Ascending aorta (tissue), 2 donors: Measurements from ENCODE around the gene DGKD. TPM values are rescaled to one million over a fixed set of nuclear protein-coding genes. Genes with fewer than 3 reads are reported as not detected.

ENCODE experiments used
- DNase-seq, 2 donors: peaks; one replicate each; pipeline ENCODE4 v3.0.0-alpha.2; 2019; ENCODE audit warnings: low spot score in 2 of 2
- H3K27ac ChIP-seq, 2 donors: fragments of 200-600 bp; sonication (generic); one replicate each; pipeline ENCODE4 v1.5.1; 2016 to 2017; ENCODE audit warnings: mild to moderate bottlenecking in 1 of 2
- H3K27me3 ChIP-seq: fragments of 200-600 bp; sonication (generic); one replicate; pipeline ENCODE4 v1.5.1; 2017
- H3K36me3 ChIP-seq, 2 donors: fragments of 200-600 bp; sonication (generic); one replicate each; pipeline ENCODE4 v1.5.1; 2016
- H3K4me1 ChIP-seq, 2 donors: fragments of 200-600 bp; sonication (generic); one replicate each; pipeline ENCODE4 v1.5.1; 2016 to 2017; ENCODE audit warnings: mild to moderate bottlenecking in 1 of 2
- H3K4me3 ChIP-seq, 2 donors: fragments of 200-600 bp; sonication (generic); one replicate each; pipeline ENCODE4 v1.5.1; 2016 to 2017; ENCODE audit warnings: mild to moderate bottlenecking in 1 of 2
- H3K9me3 ChIP-seq, 2 donors: fragments of 200-600 bp; sonication (generic); one replicate each; pipeline ENCODE4 v1.5.1; 2016
- intact Hi-C: fragments of 100-400 bp; cut with DNase I; formaldehyde crosslinking; loops from one replicate; pipeline ENCODE4 v1.15.1; 2023
- total RNA-seq: library from RNA; depleted of rRNA; stranded (reverse); fragments of >200 nt; gene quantifications from one replicate; pipeline ENCODE4 v1.1.0, GENCODE V29; 2016
- TF ChIP-seq, protein P1 (sequence below), 3 experiments: fragments of 200-600 bp in 2 of 3; fragments of 450-650 bp in 1 of 3; sonication (generic) in 2 of 3; IDR thresholded peaks; one replicate each; pipeline ENCODE4 v1.5.1; 2016 to 2019; ENCODE audit warnings: antibody characterized with exemption in 3 of 3, mild to moderate bottlenecking in 1 of 3, moderate library complexity in 1 of 3

The DGKD gene
- total RNA-seq, 1 donor from 2014 or later = 28.3 TPM

DNA sequence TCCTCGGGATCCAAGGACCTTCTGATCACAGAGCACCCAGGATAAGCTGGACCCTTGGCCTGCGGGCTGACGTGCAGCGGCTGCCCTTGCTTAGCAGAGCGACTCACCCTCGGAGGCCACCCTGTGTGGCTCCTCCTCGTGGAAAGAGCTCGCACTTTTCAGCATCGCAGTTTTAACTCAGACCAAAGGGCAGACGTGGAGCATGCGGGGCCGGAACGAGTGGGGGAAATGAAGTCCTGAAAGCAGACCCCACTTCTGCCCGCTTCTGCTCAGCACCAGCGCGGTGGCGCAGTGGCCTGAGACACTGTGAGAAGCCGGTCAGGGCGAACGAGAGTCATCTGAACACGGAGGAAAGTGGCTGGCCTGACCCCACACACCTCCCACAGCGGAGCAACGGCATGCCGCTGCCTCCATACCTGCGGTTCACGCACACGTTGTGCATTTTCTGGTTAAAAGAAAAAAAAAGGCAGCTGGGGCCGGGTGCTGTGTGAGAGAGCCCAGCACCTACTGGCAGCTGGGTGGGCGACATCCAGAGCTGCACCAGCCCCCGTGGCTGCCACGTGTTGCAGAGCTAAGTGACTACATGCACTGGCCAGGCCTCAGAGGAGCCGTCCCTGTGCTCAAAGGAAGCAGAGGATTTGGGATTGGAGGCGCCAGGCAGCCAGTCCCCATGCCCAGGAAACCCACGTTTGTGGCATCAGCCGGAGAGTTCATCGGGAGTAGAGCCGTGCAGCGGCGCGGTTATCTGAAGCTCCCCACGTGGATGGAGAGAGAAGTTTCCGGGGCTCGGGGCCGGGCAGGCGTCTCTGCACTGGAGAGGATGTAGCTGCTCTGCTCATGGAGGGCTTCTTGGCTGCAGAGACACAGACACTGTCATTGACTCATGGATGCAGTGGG is 122.6 kb downstream of the DGKD start:
- Histone ChIP-seq H3K4me3 (no peak overlapping the region), H3K27me3 (no peaks in the 10 kb centered on the region), H3K9me3 (no peaks in the 10 kb centered on the region), H3K4me1 (peaks cover 0 to 23% of the 10 kb centered on the region in 2 donors), H3K27ac (no peak overlapping the region), H3K36me3 (peaks cover 36 to 52% of the 10 kb centered on the region in 2 donors)
- TF ChIP-seq, protein P1, sequence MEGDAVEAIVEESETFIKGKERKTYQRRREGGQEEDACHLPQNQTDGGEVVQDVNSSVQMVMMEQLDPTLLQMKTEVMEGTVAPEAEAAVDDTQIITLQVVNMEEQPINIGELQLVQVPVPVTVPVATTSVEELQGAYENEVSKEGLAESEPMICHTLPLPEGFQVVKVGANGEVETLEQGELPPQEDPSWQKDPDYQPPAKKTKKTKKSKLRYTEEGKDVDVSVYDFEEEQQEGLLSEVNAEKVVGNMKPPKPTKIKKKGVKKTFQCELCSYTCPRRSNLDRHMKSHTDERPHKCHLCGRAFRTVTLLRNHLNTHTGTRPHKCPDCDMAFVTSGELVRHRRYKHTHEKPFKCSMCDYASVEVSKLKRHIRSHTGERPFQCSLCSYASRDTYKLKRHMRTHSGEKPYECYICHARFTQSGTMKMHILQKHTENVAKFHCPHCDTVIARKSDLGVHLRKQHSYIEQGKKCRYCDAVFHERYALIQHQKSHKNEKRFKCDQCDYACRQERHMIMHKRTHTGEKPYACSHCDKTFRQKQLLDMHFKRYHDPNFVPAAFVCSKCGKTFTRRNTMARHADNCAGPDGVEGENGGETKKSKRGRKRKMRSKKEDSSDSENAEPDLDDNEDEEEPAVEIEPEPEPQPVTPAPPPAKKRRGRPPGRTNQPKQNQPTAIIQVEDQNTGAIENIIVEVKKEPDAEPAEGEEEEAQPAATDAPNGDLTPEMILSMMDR (IDR thresholded peaks at IDR 0.05) = no peak
- intact Hi-C loops = no loop called here
- DNase-seq = no peak

DNA sequence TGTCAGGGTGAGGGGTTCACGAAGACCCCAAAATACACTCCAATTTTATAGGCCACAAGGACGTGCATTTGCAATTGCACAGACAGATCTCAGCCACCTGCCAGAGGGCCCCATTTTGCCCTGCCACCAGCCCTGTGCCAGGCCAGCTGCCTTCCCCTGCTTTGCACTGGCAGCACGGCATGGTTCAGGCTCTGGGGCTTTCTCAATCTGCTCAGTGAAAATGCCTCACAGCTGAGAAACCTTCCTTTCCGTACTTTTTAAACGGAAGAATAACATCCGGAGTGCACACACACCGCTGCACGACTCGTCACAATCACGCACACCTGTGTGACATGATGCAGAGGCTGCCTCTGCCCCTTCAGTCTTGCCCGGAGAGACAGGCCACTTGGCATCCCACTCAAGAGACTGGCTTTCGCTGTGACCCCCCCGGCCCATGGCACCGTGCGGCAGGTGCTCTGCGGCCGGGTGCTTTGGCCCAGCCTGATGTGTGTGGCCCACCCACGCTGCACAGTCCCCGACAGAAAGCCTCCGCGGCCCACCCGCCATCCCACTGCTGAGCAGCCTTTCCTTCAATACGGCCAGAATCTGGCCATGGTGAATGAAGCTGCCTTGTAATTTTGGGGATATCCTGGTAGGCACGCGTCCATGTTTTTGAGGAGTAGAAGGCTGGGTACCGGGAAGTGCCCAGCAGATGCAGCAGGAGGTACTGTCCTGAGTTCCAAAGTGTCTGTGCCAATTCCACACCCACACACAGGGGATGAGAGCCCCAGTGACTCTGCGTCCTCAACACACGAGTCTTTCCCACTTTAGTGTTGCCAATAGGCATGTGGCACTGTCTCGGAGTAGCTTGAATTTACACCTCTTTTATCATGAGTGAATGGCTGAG is 123.5 kb downstream of the DGKD start:
- Histone ChIP-seq H3K4me3 (no peak overlapping the region), H3K9me3 (no peaks in the 10 kb centered on the region), H3K27me3 (no peaks in the 10 kb centered on the region), H3K36me3 (peaks cover 31 to 43% of the 10 kb centered on the region in 2 donors), H3K27ac (no peak overlapping the region), H3K4me1 (peaks cover 0 to 27% of the 10 kb centered on the region in 2 donors)
- intact Hi-C loops = no loop called here
- TF ChIP-seq, protein P1 (IDR thresholded peaks at IDR 0.05) = no peak
- DNase-seq = no peak

DNA sequence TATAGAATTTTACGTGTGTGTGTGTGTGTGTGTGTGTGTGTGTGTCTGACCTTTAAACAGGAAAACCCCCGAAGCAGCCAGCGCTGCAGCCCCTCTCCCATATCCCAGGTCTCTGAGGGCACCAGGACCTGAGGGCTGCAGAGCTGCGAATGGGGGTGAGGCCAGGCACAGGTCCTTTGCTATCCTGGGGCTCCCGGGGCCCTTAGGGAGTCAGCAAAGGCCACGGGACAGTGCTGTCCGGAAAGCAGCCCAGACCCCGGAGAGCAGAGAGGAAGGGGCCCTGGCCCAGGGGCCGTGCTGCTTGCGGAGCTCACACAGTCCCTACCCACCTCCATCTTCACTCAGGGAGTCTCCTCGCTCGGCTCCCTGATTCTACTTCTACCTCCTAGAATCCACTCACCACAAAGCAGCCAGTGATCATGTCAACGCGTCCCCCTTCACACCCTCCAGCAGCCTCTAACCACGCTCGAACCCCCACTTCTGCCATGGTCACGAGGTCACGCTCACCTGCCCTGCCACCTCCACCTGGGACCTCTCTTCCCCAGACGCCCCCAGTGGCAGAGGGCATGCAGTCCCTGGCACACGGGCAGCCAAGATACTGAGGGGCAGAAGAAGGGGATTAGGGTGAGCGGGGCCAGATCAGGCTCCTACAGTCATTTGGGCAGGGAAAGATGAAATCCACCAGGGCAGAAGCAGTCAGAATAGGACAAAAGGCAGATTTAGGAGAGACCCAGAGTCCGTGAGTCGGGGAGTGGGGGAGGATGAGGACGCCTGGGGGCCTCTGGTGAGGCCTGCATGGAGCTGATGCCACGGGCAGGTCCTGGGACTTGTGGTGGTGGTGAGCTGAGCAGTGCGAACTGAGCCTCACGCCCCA is 125.6 kb downstream of the DGKD start:
- intact Hi-C loops = loop anchor here (10.0 kb wide), 1 partner anchor 65 kb away; no protein-coding TSS in a partner anchor
- peaks cover 31 to 52% of the 10 kb centered on the region in 2 donors for H3K36me3 ChIP-seq
- H3K27me3 ChIP-seq = no peaks in the 10 kb centered on the region
- DNase-seq = no peak
- H3K9me3 ChIP-seq = no peaks in the 10 kb centered on the region
- H3K4me1 ChIP-seq = peaks cover 0 to 27% of the 10 kb centered on the region in 2 donors
- no peak overlapping the region for H3K4me3 ChIP-seq
- H3K27ac ChIP-seq = peak overlapping the region in 1 of 2 donors; percentile 46
- TF ChIP-seq, protein P1 (IDR thresholded peaks at IDR 0.05) = no peak

DNA sequence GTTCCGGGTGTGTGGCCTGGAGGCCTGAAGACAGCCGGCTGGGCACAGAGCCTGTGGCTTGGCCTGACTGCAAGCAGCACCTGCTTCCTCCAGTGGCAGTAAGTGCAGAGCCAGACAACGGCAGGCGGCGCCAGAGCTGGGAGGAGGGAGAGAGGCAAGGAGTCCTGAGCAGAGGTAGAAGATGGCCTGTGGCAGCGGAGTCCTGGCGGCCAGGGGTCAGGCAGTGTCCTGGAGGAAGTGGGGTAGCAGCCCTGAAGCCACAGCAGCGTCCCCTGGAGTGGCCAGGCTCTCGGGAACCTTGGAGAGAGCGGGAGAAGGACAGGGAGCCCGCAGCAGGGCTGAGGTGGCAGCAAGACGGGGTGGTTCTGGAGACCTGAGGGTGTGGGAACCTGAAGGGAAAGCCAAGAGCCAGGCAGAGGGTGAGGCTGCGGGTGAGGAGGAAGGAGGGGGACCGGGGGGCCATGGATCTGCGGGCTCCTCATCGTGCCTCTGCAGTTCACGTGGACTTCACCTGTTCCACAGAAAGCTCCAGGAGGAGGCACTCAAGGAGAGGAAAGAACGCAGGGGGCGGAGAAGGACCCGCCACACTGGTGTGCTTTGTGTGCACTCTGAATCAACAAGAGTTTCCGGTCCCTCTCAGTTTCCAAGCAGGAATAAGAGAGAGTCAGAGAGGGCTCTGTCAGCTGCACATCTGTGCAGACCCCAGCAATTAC is 126.4 kb downstream of the DGKD start:
- TF ChIP-seq, protein P1 (IDR thresholded peaks at IDR 0.05) = no peak
- peak in 1 of 2 donors; percentile 64 for DNase-seq
- H3K27me3 ChIP-seq = no peaks in the 10 kb centered on the region
- intact Hi-C loops = loop anchor here (10.0 kb wide), 1 partner anchor 66 kb away; no protein-coding TSS in a partner anchor
- peaks cover 0 to 32% of the 10 kb centered on the region in 2 donors for H3K4me1 ChIP-seq
- no peaks in the 10 kb centered on the region for H3K9me3 ChIP-seq
- peaks cover 31 to 52% of the 10 kb centered on the region in 2 donors for H3K36me3 ChIP-seq
- no peak overlapping the region for H3K4me3 ChIP-seq
- H3K27ac ChIP-seq = peak overlapping the region in 1 of 2 donors; percentile 46
